Pancreas (tissue), 10 donors: ENCODE data around the gene KRT35. TPM values are rescaled to one million over a fixed set of nuclear protein-coding genes. Genes with fewer than 3 reads are reported as not detected.

ENCODE experiments used
- ATAC-seq, 4 donors: fragments of 200-7000 bp; cut with Tn5 transposase; one replicate each; pipeline versions ENCODE4 v1.8.0 to v1.9.1; 2020; ENCODE audit warnings: mild to moderate bottlenecking in 4 of 4, moderate library complexity in 4 of 4
- DNase-seq, 6 donors: peaks; one replicate each; pipeline ENCODE4 v3.0.0-alpha.2; 2020
- FAIRE-seq: peaks from 2 replicates; lab custom pipeline; 2012; peaks lifted over from hg19 to GRCh38; lab: Jason Lieb, UNC
- H3K27ac ChIP-seq, 4 donors: fragments of 200-600 bp; sonication (generic); 1 replicate in 3 of 4; 2 replicates in 1 of 4; pipeline versions ENCODE4 v1.5.0 to v1.8.0; 2020
- H3K27me3 ChIP-seq, 4 donors: fragments of 200-600 bp; one replicate each; pipeline ENCODE4 v1.8.0; 2021
- H3K36me3 ChIP-seq, 3 donors: fragments of 200-600 bp; sonication (generic) in 1 of 3; one replicate each; pipeline versions ENCODE4 v1.5.0 to v1.8.0; 2020 to 2021
- H3K4me1 ChIP-seq, 3 donors: fragments of 200-600 bp; one replicate each; pipeline ENCODE4 v1.8.0; 2021
- H3K4me3 ChIP-seq, 4 donors: fragments of 200-600 bp; sonication (generic) in 2 of 4; one replicate each; pipeline versions ENCODE4 v1.5.0 to v1.8.0; 2020 to 2021
- H3K9me3 ChIP-seq, 4 donors: fragments of 200-600 bp; one replicate each; pipeline ENCODE4 v1.8.0; 2021
- CTCF ChIP-seq, 4 donors: fragments of 200-600 bp; sonication (generic) in 3 of 4; IDR thresholded peaks; one replicate each; pipeline versions ENCODE4 v1.5.0 to v1.8.0; 2021; ENCODE audit warnings: antibody characterized with exemption in 4 of 4
- WGBS, 2 donors: extraction: QIAGEN DNeasy Blood & Tissue Kit; methylation state at CpG; one replicate each; pipeline ENCODE4 v1.1.7; 2013; 5-methylcytosine and 5-hydroxymethylcytosine counted together
- intact Hi-C, 3 donors: fragments of 100-400 bp; cut with DNase I; formaldehyde crosslinking; loops; one replicate each; pipeline versions ENCODE4 v1.11.1 to v1.14.2; 2022
- polyA plus RNA-seq, 2 donors: library from polyadenylated mRNA; stranded (reverse); fragments of 200-250 nt; gene quantifications; one replicate each; pipeline ENCODE4 v1.2.3, GENCODE V29; 2013
- total RNA-seq, 6 donors: library from RNA; stranded (reverse); fragmentation: NEBNext Ultra II Directional in 4 of 6; extraction: Animal tissue kit (Norgen Biotek cat#: 25700) in 4 of 6; gene quantifications; one replicate each; pipeline versions ENCODE4 v1.2.1 to v1.2.4, GENCODE V29; 2021 to 2023
- donor health status: healthy with polysubstance abuse.
- donor health status: DM: no; HTN: no; CAD: no; lungs with moderate emphysema.
- donor health status: DM: no; HTN: no; CAD: no.
- donor health status: control.
- donor health status: control.
- donor health status: Bipolar disorder and iron deficiency.
- donor health status: DM: yes; HTN: yes; CAD: no.
- donor health status: DM: no; HTN: no; CAD: no.
- donor health status: DM: no; HTN: no; CAD: no.
- donor health status: DM: yes; HTN: yes; CAD: no.

KRT35 gene
- total RNA-seq, result not detected
- polyA plus RNA-seq, result not detected

- intact Hi-C loops, result no loop called here
- TF ChIP-seq CTCF (IDR thresholded peaks at IDR 0.05), result no peak
- Histone ChIP-seq H3K27me3 (no peaks in the 10 kb centered on the region), H3K4me3 (no peak within 1 kb of the TSS), H3K27ac (no peak within 1 kb of the TSS), H3K9me3 (no peaks in the 10 kb centered on the region), H3K36me3 (no peaks in the 10 kb centered on the region), H3K4me1 (no peaks in the 10 kb centered on the region)
- 89 to 90% methylated on average over 2 of the region's 2 CpGs for WGBS, 2 donors
- ATAC-seq (no peak), FAIRE-seq (no peak), DNase-seq (no peak)
These were observed at the start of gene KRT35 for GRCh38 chr17:41481036-41481435. TSS of gene KRT35 (minus strand) at chr17:41481151. CDS start at chr17:41481097, 54 bp downstream.

- Histone ChIP-seq H3K27me3 (peaks cover 0 to 7% (median 0%) of the 10 kb centered on the region in 4 donors), H3K4me3 (no peak overlapping the region), H3K9me3 (no peaks in the 10 kb centered on the region), H3K36me3 (no peaks in the 10 kb centered on the region), H3K4me1 (no peaks in the 10 kb centered on the region), H3K27ac (peak overlapping the region in 1 of 4 donors; percentile 41)
- ATAC-seq (peak in 3 of 4 donors; percentile 13 to 54 (median 30)), FAIRE-seq (no peak), DNase-seq (peak in 1 of 6 donors; percentile 9)
- TF ChIP-seq CTCF (IDR thresholded peaks at IDR 0.05), result no peak
- intact Hi-C loops, result no loop called here
- WGBS, 2 donors, result 54 to 59% methylated on average over 8 of the region's 8 CpGs
These were observed 49.4 kb upstream of the KRT35 start for GRCh38 chr17:41530062-41531048.

DNA sequence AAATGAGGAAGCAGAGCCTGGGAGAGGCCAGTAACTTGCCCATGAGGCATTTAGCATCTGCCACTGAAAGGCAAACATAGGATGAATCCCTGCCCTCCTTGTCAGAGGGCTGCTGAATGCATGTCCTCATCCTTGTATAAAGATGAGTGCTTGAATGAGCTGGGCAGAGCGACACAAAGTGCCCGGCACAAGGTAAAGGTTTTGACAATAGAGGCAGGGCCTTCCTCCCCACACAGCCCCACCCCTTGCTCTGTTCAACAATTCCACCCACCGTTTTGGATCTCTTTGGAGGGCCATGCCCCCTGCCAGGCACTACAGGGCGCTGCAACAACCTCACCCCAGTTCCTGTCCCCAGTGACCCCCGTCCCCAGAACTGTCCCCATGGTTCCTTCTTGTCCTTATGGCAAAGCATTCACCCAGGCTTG is 48.6 kb upstream of the KRT35 start:
- H3K4me1 ChIP-seq, result no peaks in the 10 kb centered on the region
- FAIRE-seq, result no peak
- no peak for ATAC-seq
- no peak overlapping the region for H3K4me3 ChIP-seq
- peak overlapping the region in 1 of 4 donors; percentile 41 for H3K27ac ChIP-seq
- peaks cover 0 to 7% (median 0%) of the 10 kb centered on the region in 4 donors for H3K27me3 ChIP-seq
- no peaks in the 10 kb centered on the region for H3K9me3 ChIP-seq
- H3K36me3 ChIP-seq, result no peaks in the 10 kb centered on the region
- intact Hi-C loops, result loop anchor here in 1 of 3 donors (10.0 kb wide), 1 partner anchor 625 kb away; no protein-coding TSS in a partner anchor
- WGBS, 2 donors, result 80 to 82% methylated on average over 5 of the region's 5 CpGs
- DNase-seq, result peak in 1 of 6 donors; percentile 21
- no peak for TF ChIP-seq CTCF (IDR thresholded peaks at IDR 0.05)

- FAIRE-seq (no peak), ATAC-seq (no peak), DNase-seq (peak in 1 of 6 donors; percentile 27)
- TF ChIP-seq CTCF (IDR thresholded peaks at IDR 0.05), result no peak
- Histone ChIP-seq H3K27me3 (peaks cover 0 to 7% (median 0%) of the 10 kb centered on the region in 4 donors), H3K4me3 (no peak overlapping the region), H3K4me1 (no peaks in the 10 kb centered on the region), H3K27ac (no peak overlapping the region), H3K9me3 (no peaks in the 10 kb centered on the region), H3K36me3 (no peaks in the 10 kb centered on the region)
- intact Hi-C loops, result loop anchor here in 1 of 3 donors (10.0 kb wide), 1 partner anchor 624 kb away; no protein-coding TSS in a partner anchor
- WGBS, 2 donors, result 76 to 83% methylated on average over 10 of the region's 10 CpGs
These were observed 48.0 kb upstream of the KRT35 start for GRCh38 chr17:41528959-41529353.
